Stimulated activated CD4-positive, alpha-beta T cell treated with anti-CD3 and anti-CD28 coated beads, Interleukin-2, amount 100 ng/mL, for 48 hours (primary cell): ENCODE results near the gene PAX3.
"Not testable (repeated sequence)": the region's sequence is repeated elsewhere in the genome, so short reads cannot be mapped to it uniquely, and the experiment has no call there.

Experiments used
- DNase-seq, 2 donors: peaks; one replicate each; pipeline ENCODE4 v3.0.0-alpha.2; 2020

Gene PAX3

GRCh38 chr2:222205136-222205535, 93.7 kb downstream of the PAX3 start:
- no peak for DNase-seq

- DNase-seq = no peak
These were observed 95.8 kb downstream of the PAX3 start for GRCh38 chr2:222203041-222203440.

GRCh38 chr2:222196159-222196558, 102.6 kb downstream of the PAX3 start:
- no peak for DNase-seq

GRCh38 chr2:222194669-222195068, 104.1 kb downstream of the PAX3 start:
- DNase-seq = no peak

DNA sequence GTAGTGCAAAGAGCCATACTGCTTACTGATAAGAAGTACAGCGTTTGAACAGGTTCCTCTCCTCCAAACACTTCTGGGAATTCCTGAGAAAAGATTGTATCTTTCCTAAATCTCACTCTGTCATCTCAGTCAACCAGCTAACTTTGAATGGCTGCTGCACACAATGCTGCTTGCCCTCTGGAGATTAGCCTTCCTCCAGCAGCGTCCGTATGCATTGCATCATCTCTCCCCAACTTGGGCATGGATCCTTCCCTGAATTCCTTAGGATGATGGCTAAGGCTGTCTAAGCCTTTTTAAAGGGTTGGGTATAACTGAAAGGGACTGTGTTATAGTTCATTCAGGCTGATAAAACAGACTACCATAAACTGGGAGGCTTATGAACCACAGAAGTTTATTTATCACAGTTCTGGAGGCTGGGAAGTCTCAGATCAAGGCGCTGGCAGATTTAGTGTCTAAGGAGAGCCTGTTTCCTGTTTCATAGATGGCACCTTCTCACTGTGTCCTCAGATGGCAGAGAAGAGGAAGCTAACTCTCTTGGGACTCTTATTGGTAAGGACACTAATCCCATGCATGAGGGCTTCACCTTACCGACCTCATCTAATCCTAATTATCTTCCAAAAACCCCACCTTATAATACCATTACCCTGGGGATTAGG, 105.3 kb downstream of the PAX3 start:
- DNase-seq = no peak

- no peak for DNase-seq
These were observed 118.2 kb downstream of the PAX3 start for GRCh38 chr2:222180619-222181018.

DNA sequence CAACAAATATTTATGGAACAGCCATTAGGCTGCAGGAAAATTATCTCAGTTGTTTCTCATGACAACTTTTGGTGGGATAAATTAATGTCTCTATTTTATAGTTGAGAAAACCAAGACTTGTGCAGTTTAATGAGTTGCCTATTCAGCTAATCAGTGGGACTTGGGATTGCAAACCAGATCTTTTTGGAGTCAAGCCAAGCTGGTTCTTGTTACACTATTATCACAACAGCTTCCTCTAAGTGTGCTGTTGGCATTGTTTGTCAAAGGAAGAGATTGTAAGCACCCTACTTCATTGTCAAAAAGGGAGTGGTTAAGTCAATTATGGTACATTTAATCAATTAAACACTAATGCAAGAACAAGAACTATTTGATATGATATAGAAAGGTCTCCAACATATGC, 119.2 kb downstream of the PAX3 start:
- DNase-seq = no peak

GRCh38 chr2:222178450-222178849, 120.3 kb downstream of the PAX3 start:
- DNase-seq = no peak

- no peak for DNase-seq
These were observed 121.9 kb downstream of the PAX3 start for GRCh38 chr2:222176890-222177289.

DNA sequence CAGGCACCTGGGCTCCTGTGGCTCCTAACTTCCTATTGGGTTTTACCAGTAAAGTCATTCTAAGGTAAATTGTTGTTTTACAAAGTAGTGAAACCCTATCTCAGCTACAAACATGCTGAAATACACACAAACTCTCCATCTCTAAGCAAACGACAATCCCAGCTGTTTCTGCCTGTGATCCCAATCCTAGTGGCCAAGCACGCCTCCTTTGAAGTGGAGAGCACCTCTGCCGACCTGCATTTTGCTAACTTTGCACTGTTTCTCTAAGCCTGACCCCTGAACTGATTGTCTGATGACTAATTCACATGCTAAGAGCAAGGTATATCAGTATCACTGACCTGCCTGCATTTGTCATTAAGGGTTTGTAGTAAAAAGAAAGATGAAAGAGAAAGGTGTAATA, 124.3 kb downstream of the PAX3 start:
- no peak for DNase-seq

DNA sequence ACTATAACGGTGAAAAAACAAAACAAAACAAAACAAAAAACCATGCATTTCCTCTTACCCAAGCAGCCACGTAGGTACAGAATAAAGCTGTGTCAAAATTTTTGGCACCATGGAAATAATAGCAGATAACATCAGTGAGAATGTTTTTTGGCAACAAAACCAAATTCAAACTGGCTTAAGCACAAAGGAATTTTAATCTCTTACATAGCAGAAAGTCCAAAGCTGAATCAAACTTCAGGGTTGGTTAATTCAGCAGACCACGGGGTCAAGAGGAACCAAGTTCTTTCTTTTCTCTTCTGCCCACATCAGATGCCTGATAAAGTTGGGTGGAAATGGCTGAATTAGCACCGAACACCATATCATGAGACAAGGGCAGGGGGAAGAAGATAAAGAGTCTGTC, 129.5 kb downstream of the PAX3 start:
- no peak for DNase-seq

- DNase-seq = no peak
These were observed 131.0 kb downstream of the PAX3 start for GRCh38 chr2:222167762-222168161.

DNA sequence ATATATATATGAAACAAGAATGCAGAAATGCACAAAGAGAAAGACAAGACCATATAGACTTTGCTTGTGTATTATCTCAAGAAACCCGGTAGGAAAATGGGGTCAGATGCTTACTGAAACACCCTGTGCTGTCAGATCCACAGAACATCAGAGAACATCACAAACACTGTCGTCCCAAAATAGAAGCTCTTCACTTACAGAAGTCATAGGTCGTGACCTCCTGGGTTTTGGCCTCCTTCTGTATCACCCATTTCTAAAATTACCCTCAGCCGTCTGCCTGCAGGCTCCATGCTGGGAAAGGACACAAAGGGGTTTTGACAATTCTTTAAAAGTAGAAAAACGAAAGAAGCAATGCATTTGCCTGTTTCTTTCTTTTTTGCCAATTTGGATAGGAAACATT, 137.9 kb downstream of the PAX3 start:
- DNase-seq = no peak

GRCh38 chr2:222160125-222160524, 138.7 kb downstream of the PAX3 start:
- DNase-seq = no peak

DNA sequence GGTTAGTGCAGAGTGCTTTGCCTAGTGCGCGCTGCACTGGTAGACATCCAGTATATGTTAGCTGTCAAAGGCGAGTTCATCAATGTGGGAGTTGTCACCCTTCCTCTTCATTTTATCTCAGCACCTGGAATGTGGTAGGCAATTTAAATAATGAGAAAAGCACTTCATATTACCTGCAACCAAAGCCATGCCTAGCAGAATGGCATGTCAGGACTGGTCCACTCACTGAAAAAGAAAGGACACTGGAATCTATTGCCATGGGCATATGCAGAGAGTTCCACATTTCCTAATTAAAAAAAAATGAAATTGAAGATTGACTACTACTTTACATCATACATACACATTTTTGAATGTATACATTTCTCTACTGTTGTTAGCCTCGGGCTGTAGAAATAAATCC, 139.6 kb downstream of the PAX3 start:
- DNase-seq = no peak

DNA sequence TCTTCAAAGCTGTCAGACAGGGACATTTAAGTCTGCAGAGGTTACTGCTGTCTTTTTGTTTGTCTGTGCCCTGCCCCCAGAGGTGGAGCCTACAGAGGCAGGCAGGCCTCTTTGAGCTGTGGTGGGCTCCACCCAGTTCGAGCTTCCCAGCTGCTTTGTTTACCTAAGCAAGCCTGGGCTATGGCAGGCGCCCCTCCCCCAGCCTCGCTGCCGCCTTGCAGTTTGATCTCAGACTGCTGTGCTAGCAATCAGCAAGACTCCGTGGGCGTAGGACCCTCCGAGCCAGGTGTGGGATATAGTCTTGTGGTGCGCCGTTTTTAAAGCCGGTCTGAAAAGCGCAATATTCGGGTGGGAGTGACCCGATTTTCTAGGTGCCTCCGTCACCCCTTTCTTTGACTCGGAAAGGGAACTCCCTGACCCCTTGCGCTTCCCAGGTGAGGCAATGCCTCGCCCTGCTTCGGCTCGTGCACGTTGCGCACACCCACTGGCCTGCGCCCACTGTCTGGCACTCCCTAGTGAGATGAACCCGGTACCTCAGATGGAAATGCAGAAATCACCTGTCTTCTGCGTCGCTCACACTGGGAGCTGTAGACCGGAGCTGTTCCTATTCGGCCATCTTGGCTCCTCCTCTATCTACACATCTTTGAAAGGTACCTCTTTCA, 143.7 kb downstream of the PAX3 start:
- DNase-seq = not testable (repeated sequence)
